Heart right ventricle (tissue), 16 donors: ENCODE data around the gene MISP3. TPM values are rescaled to one million over a fixed set of nuclear protein-coding genes. Genes with fewer than 3 reads are reported as not detected.

ENCODE experiments used
- ATAC-seq, 8 donors: fragments of 200-7000 bp; cut with Tn5 transposase; one replicate each; pipeline ENCODE4 v1.9.1; 2020; ENCODE audit warnings: mild to moderate bottlenecking in 8 of 8, moderate library complexity in 8 of 8, moderate number of reproducible peaks in 1 of 8
- DNase-seq, 2 donors: peaks; one replicate each; pipeline ENCODE4 v3.0.0-alpha.2; 2020
- H3K27ac ChIP-seq, 10 donors: fragments of 200-600 bp; sonication (generic) in 2 of 10; one replicate each; pipeline versions ENCODE4 v1.5.0 to v1.8.0; 2020 to 2022; ENCODE audit warnings: mild to moderate bottlenecking in 3 of 10
- H3K27me3 ChIP-seq, 7 donors: fragments of 200-600 bp; one replicate each; pipeline ENCODE4 v1.8.0; 2021 to 2022; ENCODE audit warnings: mild to moderate bottlenecking in 2 of 7
- H3K36me3 ChIP-seq, 9 donors: fragments of 200-600 bp; sonication (generic) in 1 of 9; one replicate each; pipeline versions ENCODE4 v1.5.0 to v1.8.0; 2020 to 2022; ENCODE audit warnings: mild to moderate bottlenecking in 2 of 9
- H3K4me1 ChIP-seq, 9 donors: fragments of 200-600 bp; sonication (generic) in 1 of 9; one replicate each; pipeline versions ENCODE4 v1.5.0 to v1.8.0; 2020 to 2022; ENCODE audit warnings: mild to moderate bottlenecking in 4 of 9
- H3K4me3 ChIP-seq, 10 donors: fragments of 200-600 bp; sonication (generic) in 2 of 10; one replicate each; pipeline versions ENCODE4 v1.5.0 to v1.8.0; 2020 to 2022; ENCODE audit warnings: mild to moderate bottlenecking in 7 of 10, moderate library complexity in 2 of 10
- H3K9me3 ChIP-seq, 11 donors: fragments of 200-600 bp in 10 of 11; sonication (generic) in 2 of 11; one replicate each; pipeline versions ENCODE4 v1.5.0 to v1.8.0; 2013 to 2022; ENCODE audit warnings: mild to moderate bottlenecking in 2 of 11, control low read depth in 1 of 11, moderate library complexity in 1 of 11
- CTCF ChIP-seq, 9 donors: fragments of 200-600 bp; sonication (generic) in 2 of 9; IDR thresholded peaks; one replicate each; pipeline versions ENCODE4 v1.5.0 to v1.8.0; 2021 to 2022; ENCODE audit warnings: antibody characterized with exemption in 9 of 9, mild to moderate bottlenecking in 5 of 9, moderate library complexity in 1 of 9
- WGBS, 2 donors: extraction: QIAGEN DNeasy Blood & Tissue Kit; methylation state at CpG; one replicate each; pipeline ENCODE4 v1.1.7; 2013; ENCODE audit warnings: inconsistent platforms in 1 of 2; 5-methylcytosine and 5-hydroxymethylcytosine counted together
- intact Hi-C, 10 donors: fragments of 100-400 bp; cut with DNase I; formaldehyde crosslinking; loops; one replicate each; pipeline versions ENCODE4 v1.11.1 to v1.14.2; 2022
- polyA plus RNA-seq, 2 donors: library from polyadenylated mRNA; stranded (reverse); fragments of 200-250 nt; gene quantifications; one replicate each; pipeline ENCODE4 v1.2.3, GENCODE V29; 2013
- total RNA-seq, 10 donors: library from RNA; stranded (reverse); fragmentation: NEBNext Ultra II Directional in 3 of 10; extraction: Animal tissue kit (Norgen Biotek cat#: 25700) in 3 of 10; gene quantifications; one replicate each; pipeline versions ENCODE4 v1.2.1 to v1.2.4, GENCODE V29; 2021 to 2023
- donor health status: Arrhythmogenic right ventricular cardiomyopathy.
- donor health status: ischemic (EF 13 %, LVEDD 7.1; RV severe dilation, severe dysfunction).
- donor health status: healthy with polysubstance abuse.
- donor health status: DM: no; HTN: yes; CAD: no.
- donor health status: DM: no; HTN: no; CAD: no.
- donor health status: ischemic (EF 25% LVEDD 6.9; RV normal size, moderate dysfunction).
- donor health status: ischemic (EF 25% LVEDD 5.7; RV mildly dilated, moderate dysfunction).
- donor health status: healthy.
- donor health status: DM: yes; HTN: yes; CAD: no.
- donor health status: Ischemic cardiomyopathy.
- donor health status: ischemic (EF 35%, LVEDD 5.7; RV mildly dilated, moderate dysfunction).
- donor health status: nonischemic (EF 11% LVEDD 7.7; RV severe dilation, severe dysfunction).
- donor health status: DM: yes; HTN: yes; CAD: no.
- donor health status: PGD.
- donor health status: ischemic (EF 29% LVEDD 5.4; RV normal size, mild dysfunction).
- donor health status: nonischemic (EF 23%, LVEDD 6.1; RV moderate dilation, normal function).

Gene MISP3
- total and polyA plus RNA-seq, 12 donors, result 3.1 to 12.4 (median 5.9) TPM

- DNase-seq (no peak), ATAC-seq (no peak)
- peak overlapping the region in 4 of 10 donors; percentile 94 to 97 (median 96) for H3K27ac ChIP-seq
- no peak for TF ChIP-seq CTCF (IDR thresholded peaks at IDR 0.05)
- peak overlapping the region in 5 of 10 donors; percentile 73 to 92 (median 85) for H3K4me3 ChIP-seq
- no peaks in the 10 kb centered on the region for H3K27me3 ChIP-seq
- H3K36me3 ChIP-seq, result peaks cover 0 to 16% (median 0%) of the 10 kb centered on the region in 9 donors
- intact Hi-C loops, result loop anchor here in 8 of 10 donors (5.0 to 10.0 kb wide), 3 partner anchors 35 to 55 kb away; partner anchors contain the start of genes PRKACA (in 7 of the 8) and ASF1B (in 2 of the 8)
- no peaks in the 10 kb centered on the region for H3K9me3 ChIP-seq
- H3K4me1 ChIP-seq, result peaks cover 5 to 42% (median 19%) of the 10 kb centered on the region in 9 donors
- 73 to 83% methylated on average over 1 of the region's 1 CpG for WGBS, 2 donors
Measured at GRCh38 chr19:14082675-14082960, 10.0 kb downstream of the MISP3 start.

GRCh38 chr19:14085309-14085995, 12.9 kb downstream of the MISP3 start, which contains the start of gene C19orf67:
C19orf67 (minus strand) TSS chr19:14085783; CDS start chr19:14085627, 156 bp downstream.
- H3K27me3 ChIP-seq, result no peaks in the 10 kb centered on the region
- no peak for ATAC-seq
- no peak within 1 kb of the TSS for H3K4me3 ChIP-seq

GRCh38 chr19:14086098-14086497, 13.5 kb downstream of the MISP3 start:
- no peak for ATAC-seq

More at GRCh38 chr19:14085309-14085995, 12.9 kb downstream of the MISP3 start, which contains the start of gene C19orf67:
- Histone ChIP-seq H3K27ac (no peak within 1 kb of the TSS), H3K9me3 (no peaks in the 10 kb centered on the region), H3K4me1 (peaks cover 5 to 27% (median 22%) of the 10 kb centered on the region in 9 donors), H3K36me3 (peaks cover 0 to 33% (median 10%) of the 10 kb centered on the region in 9 donors)
- intact Hi-C loops, result loop anchor here in 1 of 10 donors (10.0 kb wide), 1 partner anchor 49 kb away; the partner anchor contains the start of gene ASF1B
- no peak for DNase-seq
- no peak for TF ChIP-seq CTCF (IDR thresholded peaks at IDR 0.05)
- WGBS, 2 donors, result 64 to 70% methylated on average over 54 of the region's 54 CpGs

More at GRCh38 chr19:14086098-14086497, 13.5 kb downstream of the MISP3 start:
- H3K4me1 ChIP-seq, result peaks cover 5 to 22% (median 18%) of the 10 kb centered on the region in 9 donors
- DNase-seq, result no peak
- intact Hi-C loops, result loop anchor here in 1 of 10 donors (10.0 kb wide), 1 partner anchor 49 kb away; the partner anchor contains the start of gene ASF1B
- H3K27ac ChIP-seq, result no peak overlapping the region
- H3K9me3 ChIP-seq, result no peaks in the 10 kb centered on the region
- no peaks in the 10 kb centered on the region for H3K27me3 ChIP-seq
- H3K36me3 ChIP-seq, result peaks cover 0 to 33% (median 10%) of the 10 kb centered on the region in 9 donors
- no peak for TF ChIP-seq CTCF (IDR thresholded peaks at IDR 0.05)
- 89 to 90% methylated on average over 5 of the region's 5 CpGs for WGBS, 2 donors
- no peak overlapping the region for H3K4me3 ChIP-seq
